Upper lobe of left lung (tissue), 4 donors: ENCODE data around the gene CIBAR2.

Source experiments
- CTCF ChIP-seq, 6 experiments: fragments of 450-650 bp in 4 of 6; fragments of 200-600 bp in 2 of 6; sonication (generic) in 2 of 6; IDR thresholded peaks; one replicate each; pipeline ENCODE4 v1.5.1; 2016 to 2019; ENCODE audit warnings: antibody characterized with exemption in 6 of 6
- EP300 ChIP-seq, 4 donors: sonication (generic); formaldehyde crosslinking; IDR thresholded peaks; one replicate each; pipeline ENCODE4 v1.5.1; 2017; ENCODE audit warnings: antibody characterized with exemption in 4 of 4, control low read depth in 2 of 4
- POLR2A ChIP-seq, 4 donors: fragments of 450-650 bp; IDR thresholded peaks; one replicate each; pipeline ENCODE4 v1.5.1; 2016 to 2017; ENCODE audit warnings: antibody characterized with exemption in 4 of 4, mild to moderate bottlenecking in 2 of 4
- POLR2AphosphoS5 ChIP-seq, 2 donors: sonication (generic); formaldehyde crosslinking; IDR thresholded peaks; one replicate each; pipeline ENCODE4 v1.5.1; 2017; ENCODE audit warnings: antibody characterized with exemption in 2 of 2

GRCh38 chr16:85085721-85086120 is 26.6 kb downstream of the CIBAR2 start:
- TF ChIP-seq POLR2AphosphoS5 (IDR thresholded peaks at IDR 0.05) (no peak), CTCF (IDR thresholded peaks at IDR 0.05) (no peak), POLR2A (IDR thresholded peaks at IDR 0.05) (no peak), EP300 (IDR thresholded peaks at IDR 0.05) (no peak)
